GM18520 (cell line): ENCODE results near the gene SURF2.

Source experiments
- ATAC-seq: cut with Tn5 transposase; IDR thresholded peaks from one replicate; pipeline ENCODE4 v1.9.1; 2021; ENCODE audit not compliant: unreplicated experiment

SURF2 gene

GRCh38 chr9:133335924-133336811, 20.2 kb upstream of the SURF2 start, which contains the start of gene SURF6:
SURF6 (minus strand) TSS chr9:133336188; CDS start chr9:133336132, 56 bp downstream.
- peak; percentile 67 for ATAC-seq

- ATAC-seq = no peak
Observed at GRCh38 chr9:133339641-133340040, 16.7 kb upstream of the SURF2 start.

- no peak for ATAC-seq
Observed at GRCh38 chr9:133340256-133340655, 16.1 kb upstream of the SURF2 start.

GRCh38 chr9:133340916-133341315, 15.4 kb upstream of the SURF2 start:
- ATAC-seq = no peak

GRCh38 chr9:133341369-133342068, 14.8 kb upstream of the SURF2 start:
- ATAC-seq = no peak

- ATAC-seq = no peak
Observed at GRCh38 chr9:133342069-133342406, 14.3 kb upstream of the SURF2 start.

GRCh38 chr9:133342570-133342969, 13.8 kb upstream of the SURF2 start:
- no peak for ATAC-seq

GRCh38 chr9:133344071-133344470, 12.3 kb upstream of the SURF2 start:
- ATAC-seq = no peak

- ATAC-seq = no peak
Observed at GRCh38 chr9:133344979-133345378, 11.4 kb upstream of the SURF2 start.

GRCh38 chr9:133345596-133345995, 10.8 kb upstream of the SURF2 start:
- ATAC-seq = no peak

GRCh38 chr9:133346021-133346785, 10.1 kb upstream of the SURF2 start:
- no peak for ATAC-seq

- ATAC-seq = peak; percentile 17
Observed at GRCh38 chr9:133347515-133347984, 8.8 kb upstream of the SURF2 start.

- ATAC-seq = peak; percentile 58
Observed at GRCh38 chr9:133347985-133348717, 8.2 kb upstream of the SURF2 start, which contains the start of the genes MED22 and RPL7A. MED22 (minus strand) TSS chr9:133348131; CDS start chr9:133346662, 1,469 bp downstream. RPL7A (plus strand) TSS chr9:133348218; CDS start chr9:133348244, 26 bp downstream.

- no peak for ATAC-seq
Observed at GRCh38 chr9:133348718-133349573, 7.4 kb upstream of the SURF2 start.

- no peak for ATAC-seq
Observed at GRCh38 chr9:133349965-133350616, 6.3 kb upstream of the SURF2 start.

GRCh38 chr9:133351526-133351907, 4.8 kb upstream of the SURF2 start:
- no peak for ATAC-seq

- ATAC-seq = no peak
Observed at GRCh38 chr9:133351908-133352634, 4.3 kb upstream of the SURF2 start.

- no peak for ATAC-seq
Observed at GRCh38 chr9:133352635-133353340, 3.6 kb upstream of the SURF2 start.
